ENCODE measurements around the gene SCUBE3.

Gene SCUBE3

DNA sequence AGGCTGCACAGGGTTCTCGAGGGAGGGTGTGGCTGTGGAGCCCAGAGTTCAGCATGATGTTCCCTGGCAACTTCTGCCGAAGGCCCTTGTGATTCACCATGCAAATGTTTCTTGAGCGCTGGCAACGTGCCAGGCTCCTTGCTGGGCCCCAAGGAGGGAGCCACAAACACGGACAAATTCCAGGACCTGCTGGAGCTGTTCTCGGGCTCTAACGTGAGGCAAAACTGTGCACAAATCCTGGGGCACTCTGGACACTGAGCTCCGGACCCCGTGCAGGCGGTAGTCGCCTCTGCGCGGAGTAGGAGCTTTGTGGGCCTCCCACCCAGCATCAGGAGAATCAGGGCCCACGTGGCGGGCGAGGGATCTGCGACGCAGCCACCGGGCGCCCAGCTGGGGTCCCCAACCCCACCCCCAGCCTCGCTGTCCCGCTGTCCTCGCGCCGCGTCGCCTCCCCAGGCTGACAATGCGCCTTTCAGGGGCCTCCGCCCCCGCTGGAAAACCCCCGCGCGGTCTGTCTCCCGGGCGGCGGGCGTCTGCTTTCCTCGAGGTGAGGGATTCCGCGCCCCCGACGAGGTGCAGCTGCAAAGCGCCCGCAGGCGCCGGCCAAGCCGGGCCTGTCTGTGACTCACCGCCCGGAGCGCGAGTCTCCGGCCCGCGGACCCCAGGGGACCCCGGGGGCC is 31.7 kb upstream of the SCUBE3 start:
- Histone ChIP-seq H3K36me3 (ENCODE audit: control insufficient read depth, insufficient read depth, low read length) (no peaks in the 10 kb centered on the region), H3K4me3 (ENCODE audit: low read depth, low read length) (peak overlapping the region; percentile 18; the same call in 1 of the 2 replicates), H3K27me3 (ENCODE audit: control insufficient read depth, insufficient read depth, low read length) (peaks cover 14% of the 10 kb centered on the region), H3K4me1 (ENCODE audit: control insufficient read depth, insufficient read depth, low read length) (no peaks in the 10 kb centered on the region), H3K9ac (ENCODE audit: low read depth, low read length) (no peak overlapping the region), H3K27ac (ENCODE audit: low read depth, low read length) (no peak overlapping the region), H3K9me3 (ENCODE audit: control insufficient read depth, insufficient read depth, low read length) (no peaks in the 10 kb centered on the region)

DNA sequence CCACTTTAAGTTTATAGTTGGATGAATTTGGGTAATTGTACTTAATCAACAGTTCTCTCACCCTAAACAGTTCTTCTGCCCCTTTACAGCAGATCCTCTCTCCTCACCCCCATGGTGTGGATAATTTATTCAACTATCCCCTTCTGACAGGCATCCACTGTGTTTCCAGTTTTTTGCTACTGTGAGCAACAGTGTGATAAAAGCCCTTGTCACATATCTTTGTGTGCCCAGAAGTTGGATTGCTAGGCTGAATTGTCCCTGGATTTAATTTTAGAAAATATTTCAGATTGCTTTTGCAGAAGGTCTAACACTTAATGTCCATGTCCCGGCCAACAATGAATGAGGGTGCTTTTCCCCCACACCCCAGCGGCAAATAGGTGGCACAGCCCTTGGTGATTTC is 30.5 kb upstream of the SCUBE3 start:
- Histone ChIP-seq H3K27me3 (ENCODE audit: control insufficient read depth, insufficient read depth, low read length) (peaks cover 11% of the 10 kb centered on the region), H3K4me1 (ENCODE audit: control insufficient read depth, insufficient read depth, low read length) (no peaks in the 10 kb centered on the region), H3K9ac (ENCODE audit: low read depth, low read length) (no peak overlapping the region), H3K36me3 (ENCODE audit: control insufficient read depth, insufficient read depth, low read length) (no peaks in the 10 kb centered on the region), H3K27ac (ENCODE audit: low read depth, low read length) (no peak overlapping the region), H3K9me3 (ENCODE audit: control insufficient read depth, insufficient read depth, low read length) (no peaks in the 10 kb centered on the region), H3K4me3 (ENCODE audit: low read depth, low read length) (no peak overlapping the region)

DNA sequence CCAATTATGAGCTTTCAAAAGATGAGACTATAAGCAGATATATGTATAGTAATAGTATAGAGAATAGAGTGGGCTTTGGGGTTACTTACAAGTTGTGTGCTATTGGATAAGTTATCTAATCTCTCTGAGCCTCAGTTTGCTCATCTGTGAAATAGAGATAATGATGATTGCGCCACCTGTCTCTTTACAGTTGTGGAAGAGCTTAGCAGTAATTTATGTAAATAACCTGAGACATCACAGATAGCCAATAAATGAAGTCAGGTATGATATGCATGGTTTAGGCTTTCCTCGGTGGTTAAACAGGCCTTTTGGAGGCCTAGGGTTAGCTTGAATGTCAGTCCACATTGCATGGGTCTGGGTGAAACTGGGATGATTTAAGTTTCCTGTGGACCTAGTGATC is 29.8 kb upstream of the SCUBE3 start:
- Histone ChIP-seq H3K4me1 (ENCODE audit: control insufficient read depth, insufficient read depth, low read length) (no peaks in the 10 kb centered on the region), H3K36me3 (ENCODE audit: control insufficient read depth, insufficient read depth, low read length) (no peaks in the 10 kb centered on the region), H3K27ac (ENCODE audit: low read depth, low read length) (no peak overlapping the region), H3K9ac (ENCODE audit: low read depth, low read length) (no peak overlapping the region), H3K4me3 (ENCODE audit: low read depth, low read length) (no peak overlapping the region), H3K9me3 (ENCODE audit: control insufficient read depth, insufficient read depth, low read length) (no peaks in the 10 kb centered on the region), H3K27me3 (ENCODE audit: control insufficient read depth, insufficient read depth, low read length) (peaks cover 11% of the 10 kb centered on the region)

DNA sequence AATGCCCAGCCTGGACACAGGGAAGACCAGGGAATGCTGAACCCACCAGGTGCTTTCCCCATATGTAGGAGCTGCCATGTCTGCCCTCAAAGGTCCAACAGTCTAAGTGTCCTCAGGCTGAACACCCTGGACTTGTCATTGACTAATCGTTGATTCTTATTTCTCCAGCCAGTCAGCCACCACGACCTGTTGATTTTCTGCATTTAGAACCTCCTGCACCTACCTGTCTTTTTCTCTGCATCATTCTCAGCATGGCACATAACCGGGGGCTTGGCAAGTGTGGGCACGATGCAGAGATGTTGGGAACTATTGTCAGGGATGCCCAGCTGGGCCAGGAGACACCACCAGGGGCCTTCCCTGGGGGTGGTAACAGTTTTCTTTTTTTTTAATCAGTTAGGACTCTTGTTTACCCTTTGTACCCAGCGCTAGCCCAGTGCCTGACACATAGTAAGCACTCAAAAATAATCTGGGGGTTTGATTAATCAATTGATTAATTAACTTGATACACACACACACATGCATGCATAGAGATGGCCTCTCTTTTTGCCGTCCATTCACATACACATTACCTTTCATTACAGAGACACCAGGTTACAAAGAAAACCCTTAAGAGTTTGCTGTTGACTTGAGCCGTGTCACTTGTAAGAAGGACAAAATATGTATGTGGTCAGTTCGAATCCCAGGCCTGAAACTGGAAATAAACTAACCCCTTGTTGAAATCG is 29.0 kb upstream of the SCUBE3 start:
- Histone ChIP-seq H3K4me3 (ENCODE audit: low read depth, low read length) (no peak overlapping the region), H3K9me3 (ENCODE audit: control insufficient read depth, insufficient read depth, low read length) (no peaks in the 10 kb centered on the region), H3K27me3 (ENCODE audit: control insufficient read depth, insufficient read depth, low read length) (peaks cover 11% of the 10 kb centered on the region), H3K27ac (ENCODE audit: low read depth, low read length) (no peak overlapping the region), H3K4me1 (ENCODE audit: control insufficient read depth, insufficient read depth, low read length) (no peaks in the 10 kb centered on the region), H3K36me3 (ENCODE audit: control insufficient read depth, insufficient read depth, low read length) (no peaks in the 10 kb centered on the region), H3K9ac (ENCODE audit: low read depth, low read length) (no peak overlapping the region)

DNA sequence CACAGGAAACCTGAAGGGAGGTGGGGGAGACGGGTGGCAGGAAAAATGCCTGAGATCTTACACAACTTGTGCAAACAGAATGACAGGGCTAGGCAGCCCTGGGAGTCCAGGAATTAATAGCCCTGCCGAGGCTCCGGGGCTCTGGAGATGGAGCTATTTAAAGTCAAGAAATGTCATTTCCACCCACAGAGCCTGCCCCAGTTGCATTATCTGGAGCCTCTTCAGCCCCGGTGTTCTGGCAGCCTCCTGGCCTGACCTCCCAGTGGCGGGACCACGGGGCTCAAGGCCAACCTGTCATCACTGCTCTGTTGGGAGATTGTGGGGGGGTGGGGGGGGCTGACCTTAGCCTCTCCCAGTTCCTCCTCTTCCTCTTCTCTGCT is 28.5 kb upstream of the SCUBE3 start:
- Histone ChIP-seq H3K4me1 (ENCODE audit: control insufficient read depth, insufficient read depth, low read length) (no peaks in the 10 kb centered on the region), H3K9ac (ENCODE audit: low read depth, low read length) (no peak overlapping the region), H3K27me3 (ENCODE audit: control insufficient read depth, insufficient read depth, low read length) (peaks cover 11% of the 10 kb centered on the region), H3K27ac (ENCODE audit: low read depth, low read length) (no peak overlapping the region), H3K4me3 (ENCODE audit: low read depth, low read length) (no peak overlapping the region), H3K36me3 (ENCODE audit: control insufficient read depth, insufficient read depth, low read length) (no peaks in the 10 kb centered on the region), H3K9me3 (ENCODE audit: control insufficient read depth, insufficient read depth, low read length) (no peaks in the 10 kb centered on the region)

DNA sequence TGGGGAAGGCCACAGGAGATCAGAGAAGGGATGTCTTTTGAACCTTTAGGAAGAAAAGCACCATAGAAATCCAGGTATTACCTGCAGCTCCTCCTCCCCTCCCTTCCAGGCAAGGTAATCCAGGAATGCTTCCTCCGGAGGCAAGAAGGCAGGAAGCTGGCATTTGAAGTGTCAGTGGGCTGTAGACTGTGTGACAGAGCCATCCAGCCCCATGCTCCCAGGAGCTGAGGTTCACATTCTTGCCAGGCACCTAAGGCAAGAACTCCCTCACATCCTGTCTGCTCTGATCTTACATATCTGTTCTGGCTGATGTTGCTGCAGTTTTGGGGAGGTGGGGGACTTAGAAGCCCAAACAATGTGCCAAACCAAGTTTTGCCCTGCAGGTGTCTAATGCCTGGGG is 27.8 kb upstream of the SCUBE3 start:
- H3K9ac ChIP-seq (ENCODE audit: low read depth, low read length): no peak overlapping the region
- no peaks in the 10 kb centered on the region for H3K9me3 ChIP-seq (ENCODE audit: control insufficient read depth, insufficient read depth, low read length)
- H3K36me3 ChIP-seq (ENCODE audit: control insufficient read depth, insufficient read depth, low read length): no peaks in the 10 kb centered on the region
- H3K4me3 ChIP-seq (ENCODE audit: low read depth, low read length): no peak overlapping the region
- no peaks in the 10 kb centered on the region for H3K4me1 ChIP-seq (ENCODE audit: control insufficient read depth, insufficient read depth, low read length)
- peaks cover 11% of the 10 kb centered on the region for H3K27me3 ChIP-seq (ENCODE audit: control insufficient read depth, insufficient read depth, low read length)
- H3K27ac ChIP-seq (ENCODE audit: low read depth, low read length): no peak overlapping the region

DNA sequence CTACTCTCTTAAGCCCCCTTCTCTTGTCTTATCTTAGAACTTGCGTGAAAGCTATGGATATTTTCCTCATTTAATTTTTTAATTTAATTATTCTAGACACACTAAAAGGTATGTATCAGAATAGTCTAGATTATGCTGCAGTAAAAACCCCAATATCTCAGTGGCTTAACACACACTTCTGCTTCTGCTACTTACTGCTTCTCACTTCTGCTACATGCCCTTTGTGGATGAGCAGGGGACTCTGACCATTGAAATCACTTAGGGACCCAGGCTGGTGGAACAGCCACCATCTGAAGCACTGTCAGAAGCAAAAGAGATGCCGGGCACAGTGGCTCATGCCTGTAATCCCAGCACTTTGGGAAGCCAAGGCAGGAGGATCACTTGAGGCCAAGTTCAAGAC is 27.2 kb upstream of the SCUBE3 start:
- Histone ChIP-seq H3K9ac (ENCODE audit: low read depth, low read length) (no peak overlapping the region), H3K4me1 (ENCODE audit: control insufficient read depth, insufficient read depth, low read length) (no peaks in the 10 kb centered on the region), H3K27ac (ENCODE audit: low read depth, low read length) (no peak overlapping the region)

DNA sequence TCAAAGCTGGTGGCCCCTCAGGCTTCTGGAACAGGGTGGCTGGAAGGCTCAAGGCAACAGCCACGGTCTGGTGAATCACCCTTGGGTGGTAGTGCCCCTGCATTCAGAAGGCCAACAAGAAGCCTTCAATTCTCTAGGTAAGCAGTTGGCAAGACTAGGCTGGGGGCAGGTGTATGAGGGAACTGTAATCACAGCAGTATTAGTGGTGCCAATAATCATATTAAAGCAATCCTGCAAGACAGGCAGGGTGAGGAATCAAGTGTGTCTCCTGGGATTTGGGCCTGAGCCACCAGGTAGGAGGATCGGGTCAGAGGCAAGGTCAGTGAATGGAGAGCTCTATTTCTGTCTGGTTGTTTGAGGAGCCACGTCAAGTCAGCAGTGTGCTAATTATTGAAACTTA is 24.9 kb upstream of the SCUBE3 start:
- H3K9me3 ChIP-seq (ENCODE audit: control insufficient read depth, insufficient read depth, low read length): no peaks in the 10 kb centered on the region
- no peaks in the 10 kb centered on the region for H3K27me3 ChIP-seq (ENCODE audit: control insufficient read depth, insufficient read depth, low read length)
- 0 out of 2 replicates have a peak, but pooled peaks cover 5% of the 10 kb centered on the region for H3K4me1 ChIP-seq (ENCODE audit: control insufficient read depth, insufficient read depth, low read length)
- no peak overlapping the region for H3K27ac ChIP-seq (ENCODE audit: low read depth, low read length)
- H3K4me3 ChIP-seq (ENCODE audit: low read depth, low read length): no peak overlapping the region
- H3K9ac ChIP-seq (ENCODE audit: low read depth, low read length): no peak overlapping the region
- H3K36me3 ChIP-seq (ENCODE audit: control insufficient read depth, insufficient read depth, low read length): no peaks in the 10 kb centered on the region

More for the DNA sequence above, 27.2 kb upstream of the SCUBE3 start:
- H3K4me3 ChIP-seq (ENCODE audit: low read depth, low read length): no peak overlapping the region
- no peaks in the 10 kb centered on the region for H3K36me3 ChIP-seq (ENCODE audit: control insufficient read depth, insufficient read depth, low read length)
- H3K9me3 ChIP-seq (ENCODE audit: control insufficient read depth, insufficient read depth, low read length): no peaks in the 10 kb centered on the region
- H3K27me3 ChIP-seq (ENCODE audit: control insufficient read depth, insufficient read depth, low read length): peaks cover 11% of the 10 kb centered on the region

DNA sequence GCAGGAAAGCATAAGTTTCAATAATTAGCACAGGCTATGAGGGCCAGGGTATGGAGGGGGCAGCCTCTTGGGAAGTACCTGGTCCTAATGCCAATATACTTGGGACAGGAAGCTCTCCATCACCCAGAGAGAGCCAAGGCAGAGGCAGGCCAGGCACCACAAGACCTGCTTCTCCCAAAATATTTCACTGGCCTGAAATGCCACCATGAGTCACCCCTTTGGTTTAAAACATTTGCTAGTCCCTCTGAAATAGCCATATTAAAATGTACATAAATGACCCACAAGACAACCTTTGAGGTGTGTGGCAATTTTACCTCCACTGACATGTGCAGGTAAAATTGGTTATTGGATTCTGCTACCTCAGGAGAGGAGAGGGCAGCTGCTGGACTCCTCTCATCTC is 23.4 kb upstream of the SCUBE3 start:
- Histone ChIP-seq H3K27ac (ENCODE audit: low read depth, low read length) (no peak overlapping the region), H3K36me3 (ENCODE audit: control insufficient read depth, insufficient read depth, low read length) (no peaks in the 10 kb centered on the region), H3K4me3 (ENCODE audit: low read depth, low read length) (no peak overlapping the region), H3K9me3 (ENCODE audit: control insufficient read depth, insufficient read depth, low read length) (no peaks in the 10 kb centered on the region), H3K9ac (ENCODE audit: low read depth, low read length) (no peak overlapping the region), H3K4me1 (ENCODE audit: control insufficient read depth, insufficient read depth, low read length) (peaks cover 10% of the 10 kb centered on the region; the same call in 1 of the 2 replicates), H3K27me3 (ENCODE audit: control insufficient read depth, insufficient read depth, low read length) (no peaks in the 10 kb centered on the region; the same call in 1 of the 2 replicates)

DNA sequence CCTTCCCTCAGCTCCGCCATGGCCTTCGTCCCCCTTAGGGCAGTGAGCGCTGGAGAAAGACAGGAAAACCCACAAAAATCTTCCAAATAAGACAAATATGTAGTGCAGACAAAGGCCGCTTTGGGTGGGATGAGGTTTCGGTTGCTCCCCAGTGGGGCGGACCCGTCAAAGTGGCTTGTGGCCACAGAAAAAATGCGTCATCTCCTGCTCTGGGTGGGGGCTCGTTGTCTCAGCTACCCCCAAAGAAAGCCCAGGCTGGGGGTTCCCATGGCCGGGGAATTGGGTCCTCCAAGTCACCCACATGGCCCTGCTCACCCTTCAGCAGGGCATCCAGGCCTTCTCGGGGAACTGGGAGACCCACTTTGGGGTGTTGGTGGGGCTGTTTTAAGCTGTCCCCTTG is 21.9 kb upstream of the SCUBE3 start:
- no peak overlapping the region for H3K9ac ChIP-seq (ENCODE audit: low read depth, low read length)
- no peaks in the 10 kb centered on the region; the same call in 1 of the 2 replicates for H3K27me3 ChIP-seq (ENCODE audit: control insufficient read depth, insufficient read depth, low read length)
- H3K27ac ChIP-seq (ENCODE audit: low read depth, low read length): no peak overlapping the region
- no peaks in the 10 kb centered on the region for H3K9me3 ChIP-seq (ENCODE audit: control insufficient read depth, insufficient read depth, low read length)
- peaks cover 13% of the 10 kb centered on the region; the same call in 1 of the 2 replicates for H3K4me1 ChIP-seq (ENCODE audit: control insufficient read depth, insufficient read depth, low read length)
- H3K4me3 ChIP-seq (ENCODE audit: low read depth, low read length): no peak overlapping the region
- H3K36me3 ChIP-seq (ENCODE audit: control insufficient read depth, insufficient read depth, low read length): no peaks in the 10 kb centered on the region

DNA sequence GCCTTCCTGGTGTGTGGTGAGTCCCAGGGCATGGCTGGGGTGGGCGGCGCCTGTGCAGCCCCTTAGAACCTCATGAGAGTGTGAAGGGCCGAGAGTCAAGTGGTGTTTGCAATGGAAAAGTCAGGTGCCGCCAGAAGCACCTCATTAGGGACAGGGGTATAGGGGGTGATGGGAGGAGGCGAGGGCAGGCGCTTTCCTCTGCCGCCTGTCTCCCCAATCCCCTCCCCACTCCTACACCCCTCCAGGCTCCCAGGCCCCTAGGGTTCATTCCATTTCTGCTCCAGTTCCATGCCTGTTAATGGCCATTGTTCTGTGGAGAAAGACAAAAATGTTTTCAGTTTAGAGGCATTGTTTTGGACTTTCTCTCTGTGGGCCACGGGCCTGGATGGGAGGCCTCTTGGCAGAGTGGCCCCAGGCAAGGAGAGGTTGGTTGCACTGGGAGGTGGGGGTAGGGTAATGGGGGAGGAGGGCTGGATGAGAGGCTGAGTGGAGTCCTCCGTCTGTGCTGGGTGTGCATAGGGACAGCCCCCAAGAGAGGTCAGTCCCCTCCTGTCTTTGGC is 21.4 kb upstream of the SCUBE3 start:
- H3K9me3 ChIP-seq (ENCODE audit: control insufficient read depth, insufficient read depth, low read length): no peaks in the 10 kb centered on the region
- H3K9ac ChIP-seq (ENCODE audit: low read depth, low read length): no peak overlapping the region
- no peaks in the 10 kb centered on the region; the same call in 1 of the 2 replicates for H3K27me3 ChIP-seq (ENCODE audit: control insufficient read depth, insufficient read depth, low read length)
- no peak overlapping the region for H3K27ac ChIP-seq (ENCODE audit: low read depth, low read length)
- no peaks in the 10 kb centered on the region for H3K36me3 ChIP-seq (ENCODE audit: control insufficient read depth, insufficient read depth, low read length)
- no peak overlapping the region for H3K4me3 ChIP-seq (ENCODE audit: low read depth, low read length)
- H3K4me1 ChIP-seq (ENCODE audit: control insufficient read depth, insufficient read depth, low read length): peaks cover 13% of the 10 kb centered on the region; the same call in 1 of the 2 replicates

Measured in HUES48 (cell line).